ENCODE results near the gene MUC5AC. TPM values are rescaled to one million over a fixed set of nuclear protein-coding genes. Genes with fewer than 3 reads are reported as not detected.

Gene MUC5AC
- total RNA-seq, 1 experiment from 2014 or later = under 0.01 TPM

DNA sequence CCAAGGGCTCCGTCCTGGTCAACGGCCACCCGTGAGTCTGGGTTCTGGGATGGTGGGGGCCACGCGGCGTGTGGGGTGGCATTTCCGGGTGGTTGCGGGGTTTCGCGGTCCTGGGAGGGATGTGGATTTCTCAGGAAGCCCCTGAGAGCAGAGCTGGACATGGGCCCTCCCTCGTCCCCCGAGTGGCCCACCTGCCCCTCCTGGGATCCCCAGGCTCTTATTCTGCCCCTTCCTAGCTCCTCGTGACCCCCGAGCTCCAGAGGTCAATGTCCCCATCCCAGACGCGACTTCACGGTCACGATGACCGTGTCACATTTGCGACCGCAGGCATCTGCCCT is 4.4 kb downstream of the MUC5AC start:
- ChIA-PET POLR2A (no interaction called here), CTCF (interaction anchor here (1.0 kb wide), 1 partner anchor 11 kb away, joined by 3 read pairs; no protein-coding TSS in a partner anchor)
- Mint-ChIP-seq H3K27ac (no peak overlapping the region), H3K36me3 (no peaks in the 10 kb centered on the region), H3K4me3 (no peak overlapping the region), H3K4me1 (no peaks in the 10 kb centered on the region), H3K9me3 (no peaks in the 10 kb centered on the region), H3K27me3 (ENCODE audit: low read depth) (no peaks in the 10 kb centered on the region; the same call in 1 of the 2 replicates)
- DNase-seq (ENCODE audit: low spot score) (no peak), ATAC-seq (no peak)
- TF ChIP-seq JUN (CRISPR knock-in tag; IDR thresholded peaks at IDR 0.05) (no peak), NR1H2 (CRISPR knock-in tag; IDR thresholded peaks at IDR 0.05) (no peak), ZNF396 (CRISPR knock-in tag; IDR thresholded peaks at IDR 0.05; ENCODE audit: borderline replicate concordance) (no peak), TP53 (CRISPR knock-in tag; IDR thresholded peaks at IDR 0.05) (no peak)
- TF ChIP-seq, protein P1, sequence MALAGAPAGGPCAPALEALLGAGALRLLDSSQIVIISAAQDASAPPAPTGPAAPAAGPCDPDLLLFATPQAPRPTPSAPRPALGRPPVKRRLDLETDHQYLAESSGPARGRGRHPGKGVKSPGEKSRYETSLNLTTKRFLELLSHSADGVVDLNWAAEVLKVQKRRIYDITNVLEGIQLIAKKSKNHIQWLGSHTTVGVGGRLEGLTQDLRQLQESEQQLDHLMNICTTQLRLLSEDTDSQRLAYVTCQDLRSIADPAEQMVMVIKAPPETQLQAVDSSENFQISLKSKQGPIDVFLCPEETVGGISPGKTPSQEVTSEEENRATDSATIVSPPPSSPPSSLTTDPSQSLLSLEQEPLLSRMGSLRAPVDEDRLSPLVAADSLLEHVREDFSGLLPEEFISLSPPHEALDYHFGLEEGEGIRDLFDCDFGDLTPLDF (CRISPR knock-in tag; IDR thresholded peaks at IDR 0.05) = no peak

DNA sequence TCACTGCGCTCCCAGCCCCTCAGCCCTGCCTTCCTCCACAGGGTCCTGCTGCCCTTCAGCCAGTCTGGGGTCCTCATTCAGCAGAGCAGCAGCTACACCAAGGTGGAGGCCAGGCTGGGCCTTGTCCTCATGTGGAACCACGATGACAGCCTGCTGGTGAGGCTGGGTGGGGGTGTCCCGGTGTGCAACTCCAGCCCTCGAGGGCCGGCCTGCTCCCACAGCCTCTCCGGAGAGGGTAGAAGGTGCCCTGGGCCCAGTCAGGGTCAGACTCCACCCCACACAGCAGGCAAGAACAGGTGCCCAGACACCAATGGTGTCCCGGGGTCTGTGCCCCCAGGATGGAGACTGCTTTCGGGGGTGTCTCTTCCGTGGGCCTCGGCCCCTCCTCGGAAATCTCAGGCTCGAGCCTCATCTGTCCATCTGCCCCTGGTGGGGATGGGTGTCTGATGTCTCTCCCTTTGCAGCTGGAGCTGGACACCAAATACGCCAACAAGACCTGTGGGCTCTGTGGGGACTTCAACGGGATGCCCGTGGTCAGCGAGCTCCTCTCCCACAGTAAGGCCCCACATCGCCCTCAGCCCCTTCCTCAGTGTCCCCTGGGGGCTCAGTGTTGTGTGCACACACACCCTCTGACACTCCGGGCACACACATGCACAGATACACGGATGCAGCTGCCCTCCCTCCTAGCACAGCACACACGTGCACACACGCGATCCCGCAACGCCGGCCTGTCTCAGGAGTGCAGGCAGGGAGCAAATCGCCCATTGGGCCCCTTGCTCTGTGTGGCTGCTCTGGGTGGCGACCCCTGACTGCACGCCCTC is 4.9 kb downstream of the MUC5AC start:
- Mint-ChIP-seq H3K36me3 (no peaks in the 10 kb centered on the region), H3K27ac (no peak overlapping the region), H3K4me1 (no peaks in the 10 kb centered on the region), H3K4me3 (no peak overlapping the region), H3K27me3 (ENCODE audit: low read depth) (no peaks in the 10 kb centered on the region; the same call in 1 of the 2 replicates), H3K9me3 (no peaks in the 10 kb centered on the region)
- no peak for ATAC-seq
- DNase-seq (ENCODE audit: low spot score) = no peak
- ChIA-PET CTCF (interaction anchor here (1.0 kb wide), 1 partner anchor 12 kb away, joined by 3 read pairs; no protein-coding TSS in a partner anchor), POLR2A (no interaction called here)
- TF ChIP-seq, protein P2, sequence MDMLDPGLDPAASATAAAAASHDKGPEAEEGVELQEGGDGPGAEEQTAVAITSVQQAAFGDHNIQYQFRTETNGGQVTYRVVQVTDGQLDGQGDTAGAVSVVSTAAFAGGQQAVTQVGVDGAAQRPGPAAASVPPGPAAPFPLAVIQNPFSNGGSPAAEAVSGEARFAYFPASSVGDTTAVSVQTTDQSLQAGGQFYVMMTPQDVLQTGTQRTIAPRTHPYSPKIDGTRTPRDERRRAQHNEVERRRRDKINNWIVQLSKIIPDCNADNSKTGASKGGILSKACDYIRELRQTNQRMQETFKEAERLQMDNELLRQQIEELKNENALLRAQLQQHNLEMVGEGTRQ (CRISPR knock-in tag; IDR thresholded peaks at IDR 0.05) = no peak
- TF ChIP-seq, protein P3, sequence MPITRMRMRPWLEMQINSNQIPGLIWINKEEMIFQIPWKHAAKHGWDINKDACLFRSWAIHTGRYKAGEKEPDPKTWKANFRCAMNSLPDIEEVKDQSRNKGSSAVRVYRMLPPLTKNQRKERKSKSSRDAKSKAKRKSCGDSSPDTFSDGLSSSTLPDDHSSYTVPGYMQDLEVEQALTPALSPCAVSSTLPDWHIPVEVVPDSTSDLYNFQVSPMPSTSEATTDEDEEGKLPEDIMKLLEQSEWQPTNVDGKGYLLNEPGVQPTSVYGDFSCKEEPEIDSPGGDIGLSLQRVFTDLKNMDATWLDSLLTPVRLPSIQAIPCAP (CRISPR knock-in tag; IDR thresholded peaks at IDR 0.05) = no peak
- TF ChIP-seq, protein P4, sequence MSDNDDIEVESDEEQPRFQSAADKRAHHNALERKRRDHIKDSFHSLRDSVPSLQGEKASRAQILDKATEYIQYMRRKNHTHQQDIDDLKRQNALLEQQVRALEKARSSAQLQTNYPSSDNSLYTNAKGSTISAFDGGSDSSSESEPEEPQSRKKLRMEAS (CRISPR knock-in tag; IDR thresholded peaks at IDR 0.05) = no peak
- no peak for TF ChIP-seq NFE2L1 (CRISPR knock-in tag; IDR thresholded peaks at IDR 0.05)
- no peak for TF ChIP-seq SP1 (CRISPR knock-in tag; conservative IDR thresholded peaks at IDR 0.05)
- TF ChIP-seq TEAD4 (CRISPR knock-in tag; IDR thresholded peaks at IDR 0.05) = no peak
- TF ChIP-seq CBFB (CRISPR knock-in tag; IDR thresholded peaks at IDR 0.05; ENCODE audit: low read depth) = no peak
- TF ChIP-seq TEAD1 (CRISPR knock-in tag; IDR thresholded peaks at IDR 0.05) = no peak
- TF ChIP-seq, protein P5, sequence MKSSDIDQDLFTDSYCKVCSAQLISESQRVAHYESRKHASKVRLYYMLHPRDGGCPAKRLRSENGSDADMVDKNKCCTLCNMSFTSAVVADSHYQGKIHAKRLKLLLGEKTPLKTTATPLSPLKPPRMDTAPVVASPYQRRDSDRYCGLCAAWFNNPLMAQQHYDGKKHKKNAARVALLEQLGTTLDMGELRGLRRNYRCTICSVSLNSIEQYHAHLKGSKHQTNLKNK (CRISPR knock-in tag; IDR thresholded peaks at IDR 0.05) = no peak
- TF ChIP-seq CREM (CRISPR knock-in tag; IDR thresholded peaks at IDR 0.05) = no peak
- no peak for TF ChIP-seq JUN (CRISPR knock-in tag; IDR thresholded peaks at IDR 0.05)
- TF ChIP-seq FOXP1 (CRISPR knock-in tag; IDR thresholded peaks at IDR 0.05; ENCODE audit: borderline replicate concordance) = no peak
- TF ChIP-seq SMAD3 (CRISPR knock-in tag; IDR thresholded peaks at IDR 0.05; ENCODE audit: borderline replicate concordance) = no peak
- TF ChIP-seq, protein P6, sequence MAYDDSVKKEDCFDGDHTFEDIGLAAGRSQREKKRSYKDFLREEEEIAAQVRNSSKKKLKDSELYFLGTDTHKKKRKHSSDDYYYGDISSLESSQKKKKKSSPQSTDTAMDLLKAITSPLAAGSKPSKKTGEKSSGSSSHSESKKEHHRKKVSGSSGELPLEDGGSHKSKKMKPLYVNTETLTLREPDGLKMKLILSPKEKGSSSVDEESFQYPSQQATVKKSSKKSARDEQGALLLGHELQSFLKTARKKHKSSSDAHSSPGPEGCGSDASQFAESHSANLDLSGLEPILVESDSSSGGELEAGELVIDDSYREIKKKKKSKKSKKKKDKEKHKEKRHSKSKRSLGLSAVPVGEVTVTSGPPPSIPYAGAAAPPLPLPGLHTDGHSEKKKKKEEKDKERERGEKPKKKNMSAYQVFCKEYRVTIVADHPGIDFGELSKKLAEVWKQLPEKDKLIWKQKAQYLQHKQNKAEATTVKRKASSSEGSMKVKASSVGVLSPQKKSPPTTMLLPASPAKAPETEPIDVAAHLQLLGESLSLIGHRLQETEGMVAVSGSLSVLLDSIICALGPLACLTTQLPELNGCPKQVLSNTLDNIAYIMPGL (CRISPR knock-in tag; IDR thresholded peaks at IDR 0.05) = no peak
- no peak for TF ChIP-seq ETV6 (CRISPR knock-in tag; IDR thresholded peaks at IDR 0.05)
- TF ChIP-seq, protein P7, sequence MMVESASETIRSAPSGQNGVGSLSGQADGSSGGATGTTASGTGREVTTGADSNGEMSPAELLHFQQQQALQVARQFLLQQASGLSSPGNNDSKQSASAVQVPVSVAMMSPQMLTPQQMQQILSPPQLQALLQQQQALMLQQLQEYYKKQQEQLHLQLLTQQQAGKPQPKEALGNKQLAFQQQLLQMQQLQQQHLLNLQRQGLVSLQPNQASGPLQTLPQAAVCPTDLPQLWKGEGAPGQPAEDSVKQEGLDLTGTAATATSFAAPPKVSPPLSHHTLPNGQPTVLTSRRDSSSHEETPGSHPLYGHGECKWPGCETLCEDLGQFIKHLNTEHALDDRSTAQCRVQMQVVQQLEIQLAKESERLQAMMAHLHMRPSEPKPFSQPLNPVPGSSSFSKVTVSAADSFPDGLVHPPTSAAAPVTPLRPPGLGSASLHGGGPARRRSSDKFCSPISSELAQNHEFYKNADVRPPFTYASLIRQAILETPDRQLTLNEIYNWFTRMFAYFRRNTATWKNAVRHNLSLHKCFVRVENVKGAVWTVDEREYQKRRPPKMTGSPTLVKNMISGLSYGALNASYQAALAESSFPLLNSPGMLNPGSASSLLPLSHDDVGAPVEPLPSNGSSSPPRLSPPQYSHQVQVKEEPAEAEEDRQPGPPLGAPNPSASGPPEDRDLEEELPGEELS (CRISPR knock-in tag; IDR thresholded peaks at IDR 0.05) = no peak
- TF ChIP-seq, protein P1 (CRISPR knock-in tag; IDR thresholded peaks at IDR 0.05) = no peak
- TF ChIP-seq, protein P8, sequence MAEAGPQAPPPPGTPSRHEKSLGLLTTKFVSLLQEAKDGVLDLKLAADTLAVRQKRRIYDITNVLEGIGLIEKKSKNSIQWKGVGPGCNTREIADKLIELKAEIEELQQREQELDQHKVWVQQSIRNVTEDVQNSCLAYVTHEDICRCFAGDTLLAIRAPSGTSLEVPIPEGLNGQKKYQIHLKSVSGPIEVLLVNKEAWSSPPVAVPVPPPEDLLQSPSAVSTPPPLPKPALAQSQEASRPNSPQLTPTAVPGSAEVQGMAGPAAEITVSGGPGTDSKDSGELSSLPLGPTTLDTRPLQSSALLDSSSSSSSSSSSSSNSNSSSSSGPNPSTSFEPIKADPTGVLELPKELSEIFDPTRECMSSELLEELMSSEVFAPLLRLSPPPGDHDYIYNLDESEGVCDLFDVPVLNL (CRISPR knock-in tag; IDR thresholded peaks at IDR 0.05; ENCODE audit: borderline replicate concordance, low read depth) = no peak
